Upper lobe of right lung (tissue), 1 donor: ENCODE data around the gene RAB3GAP1. TPM values are rescaled to one million over a fixed set of nuclear protein-coding genes. Genes with fewer than 3 reads are reported as not detected.

Experiments
- ATAC-seq: fragments of 200-7000 bp; cut with Tn5 transposase; one replicate; pipeline ENCODE4 v1.9.1; 2020; ENCODE audit warnings: mild to moderate bottlenecking, moderate library complexity
- DNase-seq: peaks from one replicate; pipeline ENCODE4 v3.0.0-alpha.2; 2020
- H3K27ac ChIP-seq: fragments of 200-600 bp; one replicate; pipeline ENCODE4 v1.8.0; 2022
- H3K27me3 ChIP-seq: fragments of 200-600 bp; one replicate; pipeline ENCODE4 v1.8.0; 2022; ENCODE audit warnings: mild to moderate bottlenecking
- H3K36me3 ChIP-seq: fragments of 200-600 bp; one replicate; pipeline ENCODE4 v1.8.0; 2022
- H3K4me1 ChIP-seq: fragments of 200-600 bp; one replicate; pipeline ENCODE4 v1.8.0; 2022
- H3K4me3 ChIP-seq: fragments of 200-600 bp; one replicate; pipeline ENCODE4 v1.8.0; 2022; ENCODE audit warnings: mild to moderate bottlenecking
- H3K9me3 ChIP-seq: fragments of 200-600 bp; one replicate; pipeline ENCODE4 v1.8.0; 2022
- intact Hi-C: fragments of 100-400 bp; cut with DNase I; formaldehyde crosslinking; loops from one replicate; pipeline ENCODE4 v1.11.0; 2022
- total RNA-seq: library from RNA; stranded (reverse); fragmentation: NEBNext Ultra II Directional; extraction: Animal tissue kit (Norgen Biotek cat#: 25700); gene quantifications from one replicate; pipeline ENCODE4 v1.2.1, GENCODE V29; 2021
- TF ChIP-seq, protein P1 (sequence below): fragments of 200-600 bp; IDR thresholded peaks from one replicate; pipeline ENCODE4 v1.8.0; 2022; ENCODE audit warnings: antibody characterized with exemption
- donor health status: DM: no; HTN: yes; CAD: no; lungs with severe emphysema.

RAB3GAP1 gene
- total RNA-seq, 1 donor from 2014 or later: 47.8 TPM

DNA sequence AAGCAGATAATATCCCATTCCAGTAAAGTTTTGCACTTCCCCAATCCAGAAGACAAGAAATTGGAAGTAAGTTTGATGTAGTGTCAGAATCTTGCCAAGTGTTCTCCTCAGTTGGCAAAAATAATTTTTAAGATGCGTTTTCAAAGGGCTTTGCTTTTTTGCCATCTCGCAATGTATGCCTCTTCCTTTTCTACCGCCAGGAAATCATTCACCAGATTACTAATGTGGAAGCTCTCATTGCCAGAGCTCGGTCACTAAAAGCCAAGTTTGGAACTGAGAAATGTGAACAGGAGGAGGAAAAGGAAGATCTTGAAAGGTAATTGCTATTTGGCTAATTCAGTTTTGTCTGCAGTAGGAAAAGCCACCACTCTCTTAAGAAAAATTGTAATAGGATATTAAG lies 110.7 kb downstream of the RAB3GAP1 start:
- ATAC-seq: no peak

DNA sequence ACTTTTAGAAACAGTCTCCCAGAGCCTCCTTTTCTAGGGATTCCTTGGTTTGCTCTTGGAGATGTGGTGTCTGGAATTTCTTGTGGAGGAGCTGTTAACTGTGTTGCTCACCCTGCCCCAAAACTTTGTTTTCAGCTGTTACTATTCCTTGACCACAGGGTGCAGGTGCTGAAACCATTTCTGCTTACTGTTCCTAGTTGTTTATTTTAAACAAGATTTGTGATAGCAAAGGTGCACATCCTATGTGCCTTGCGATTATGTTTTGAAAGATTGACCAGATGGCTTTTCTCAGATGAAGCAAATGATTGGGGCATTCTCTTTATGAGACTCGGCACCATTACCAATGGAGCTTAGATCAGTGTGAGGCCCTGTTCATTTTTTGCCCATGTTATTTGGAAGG lies 111.2 kb downstream of the RAB3GAP1 start:
- H3K27me3 ChIP-seq: no peaks in the 10 kb centered on the region
- TF ChIP-seq, protein P1, sequence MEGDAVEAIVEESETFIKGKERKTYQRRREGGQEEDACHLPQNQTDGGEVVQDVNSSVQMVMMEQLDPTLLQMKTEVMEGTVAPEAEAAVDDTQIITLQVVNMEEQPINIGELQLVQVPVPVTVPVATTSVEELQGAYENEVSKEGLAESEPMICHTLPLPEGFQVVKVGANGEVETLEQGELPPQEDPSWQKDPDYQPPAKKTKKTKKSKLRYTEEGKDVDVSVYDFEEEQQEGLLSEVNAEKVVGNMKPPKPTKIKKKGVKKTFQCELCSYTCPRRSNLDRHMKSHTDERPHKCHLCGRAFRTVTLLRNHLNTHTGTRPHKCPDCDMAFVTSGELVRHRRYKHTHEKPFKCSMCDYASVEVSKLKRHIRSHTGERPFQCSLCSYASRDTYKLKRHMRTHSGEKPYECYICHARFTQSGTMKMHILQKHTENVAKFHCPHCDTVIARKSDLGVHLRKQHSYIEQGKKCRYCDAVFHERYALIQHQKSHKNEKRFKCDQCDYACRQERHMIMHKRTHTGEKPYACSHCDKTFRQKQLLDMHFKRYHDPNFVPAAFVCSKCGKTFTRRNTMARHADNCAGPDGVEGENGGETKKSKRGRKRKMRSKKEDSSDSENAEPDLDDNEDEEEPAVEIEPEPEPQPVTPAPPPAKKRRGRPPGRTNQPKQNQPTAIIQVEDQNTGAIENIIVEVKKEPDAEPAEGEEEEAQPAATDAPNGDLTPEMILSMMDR: no peak
- intact Hi-C loops: no loop called here
- no peak for ATAC-seq
- no peak overlapping the region for H3K4me3 ChIP-seq
- H3K36me3 ChIP-seq: peaks cover 70% of the 10 kb centered on the region
- no peak for DNase-seq
- no peak overlapping the region for H3K27ac ChIP-seq
- H3K4me1 ChIP-seq: no peaks in the 10 kb centered on the region
- H3K9me3 ChIP-seq: no peaks in the 10 kb centered on the region

More for the DNA sequence above, 110.7 kb downstream of the RAB3GAP1 start:
- Histone ChIP-seq H3K27me3 (no peaks in the 10 kb centered on the region), H3K4me3 (no peak overlapping the region), H3K4me1 (no peaks in the 10 kb centered on the region), H3K36me3 (peaks cover 70% of the 10 kb centered on the region), H3K27ac (no peak overlapping the region), H3K9me3 (no peaks in the 10 kb centered on the region)
- TF ChIP-seq, protein P1: no peak
- intact Hi-C loops: no loop called here
- DNase-seq: no peak

DNA sequence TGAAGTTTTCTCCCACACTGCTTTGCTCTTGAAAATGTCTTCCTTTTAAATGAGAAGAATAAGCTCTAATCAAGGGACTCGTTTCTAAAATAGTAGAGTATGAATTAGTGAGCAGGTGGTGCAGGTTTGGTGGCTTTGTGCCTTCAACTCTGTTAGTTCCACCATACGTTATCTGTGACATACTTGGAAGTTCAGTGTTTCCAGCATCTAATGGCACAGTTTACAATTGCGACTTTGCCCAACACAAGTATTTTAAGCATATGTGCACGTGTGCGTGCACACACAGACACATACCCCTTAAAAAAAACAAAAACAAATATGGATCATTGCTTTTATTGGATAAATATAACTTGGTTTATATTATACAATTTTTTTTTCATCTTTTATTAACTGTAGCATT lies 111.8 kb downstream of the RAB3GAP1 start:
- Histone ChIP-seq H3K4me3 (no peak overlapping the region), H3K36me3 (peaks cover 75% of the 10 kb centered on the region), H3K9me3 (no peaks in the 10 kb centered on the region), H3K27ac (no peak overlapping the region), H3K27me3 (no peaks in the 10 kb centered on the region), H3K4me1 (no peaks in the 10 kb centered on the region)
- intact Hi-C loops: no loop called here
- no peak for DNase-seq
- ATAC-seq: no peak
- TF ChIP-seq, protein P1: no peak

DNA sequence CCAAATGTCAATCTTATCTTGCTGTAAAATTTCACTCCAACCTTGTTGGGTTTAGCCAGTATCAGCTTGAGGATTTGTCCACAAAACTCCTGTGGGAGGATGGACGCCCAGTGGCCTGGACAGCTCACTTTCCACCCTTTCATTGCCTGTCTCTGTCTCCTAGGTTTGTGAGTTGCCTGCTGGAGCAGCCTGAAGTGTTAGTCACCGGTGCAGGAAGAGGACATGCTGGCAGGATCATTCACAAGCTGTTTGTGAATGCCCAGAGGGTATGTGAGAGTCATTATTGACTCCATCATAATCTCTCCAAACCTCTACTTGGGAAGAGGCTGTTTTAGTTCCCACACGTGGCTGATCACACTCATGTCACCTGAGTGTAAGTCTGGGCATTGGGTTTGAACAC lies 112.3 kb downstream of the RAB3GAP1 start:
- DNase-seq (no peak), ATAC-seq (no peak)
- intact Hi-C loops: no loop called here
- Histone ChIP-seq H3K4me1 (no peaks in the 10 kb centered on the region), H3K27ac (no peak overlapping the region), H3K27me3 (no peaks in the 10 kb centered on the region), H3K4me3 (no peak overlapping the region), H3K36me3 (peaks cover 75% of the 10 kb centered on the region), H3K9me3 (no peaks in the 10 kb centered on the region)
- TF ChIP-seq, protein P1: no peak

DNA sequence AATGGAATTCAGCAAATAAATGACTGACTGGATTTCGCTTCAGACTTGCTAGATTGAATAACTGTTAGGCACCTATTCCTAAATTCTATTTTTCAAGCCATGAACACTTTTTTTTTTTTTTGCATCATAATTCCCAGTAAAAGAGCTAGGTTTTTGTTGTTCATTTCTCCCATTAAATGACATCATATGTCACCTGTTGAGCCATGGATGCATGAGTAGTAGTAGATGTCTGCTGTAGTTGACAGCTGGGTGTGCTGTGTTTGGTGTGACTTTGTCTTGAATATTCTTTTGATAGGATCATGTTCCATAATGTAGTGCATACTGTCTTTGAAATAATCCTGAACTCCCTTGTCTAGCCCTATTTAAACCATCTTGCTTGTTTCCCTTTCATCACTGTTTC lies 115.2 kb downstream of the RAB3GAP1 start:
- intact Hi-C loops: no loop called here
- Histone ChIP-seq H3K4me3 (no peak overlapping the region), H3K36me3 (peaks cover 90% of the 10 kb centered on the region), H3K27ac (no peak overlapping the region), H3K27me3 (no peaks in the 10 kb centered on the region), H3K9me3 (no peaks in the 10 kb centered on the region), H3K4me1 (no peaks in the 10 kb centered on the region)
- DNase-seq (no peak), ATAC-seq (no peak)
- TF ChIP-seq, protein P1: no peak

DNA sequence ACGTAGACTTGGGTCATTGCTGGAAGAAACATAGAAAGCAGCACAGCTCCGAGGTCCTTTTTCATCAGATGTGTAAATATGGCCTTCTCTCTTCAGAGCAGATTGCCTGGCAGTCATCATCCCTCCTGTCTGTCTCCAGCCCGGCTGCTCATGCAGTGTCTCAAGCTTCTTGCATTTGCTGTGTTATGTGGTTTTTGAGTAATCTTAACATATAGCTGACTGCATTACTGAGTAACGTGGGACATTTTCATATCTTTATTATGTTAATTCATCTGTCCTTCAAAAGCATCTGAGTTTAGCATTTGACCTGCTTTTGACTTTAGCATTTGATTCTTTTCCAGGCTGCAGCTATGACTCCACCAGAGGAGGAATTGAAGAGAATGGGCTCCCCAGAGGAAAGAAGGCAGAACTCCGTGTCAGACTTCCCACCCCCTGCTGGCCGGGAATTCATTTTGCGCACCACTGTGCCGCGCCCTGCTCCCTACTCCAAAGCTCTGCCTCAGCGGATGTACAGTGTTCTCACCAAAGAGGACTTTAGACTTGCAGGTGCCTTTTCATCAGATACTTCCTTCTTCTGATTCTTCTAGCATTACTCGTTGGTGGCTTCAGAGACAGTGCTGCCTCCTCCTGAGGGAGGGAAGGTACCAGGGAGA lies 116.2 kb downstream of the RAB3GAP1 start:
- Histone ChIP-seq H3K9me3 (no peaks in the 10 kb centered on the region), H3K4me1 (no peaks in the 10 kb centered on the region), H3K27me3 (no peaks in the 10 kb centered on the region), H3K27ac (no peak overlapping the region), H3K4me3 (no peak overlapping the region), H3K36me3 (peaks cover 79% of the 10 kb centered on the region)
- TF ChIP-seq, protein P1: no peak
- intact Hi-C loops: no loop called here
- DNase-seq: no peak
- no peak for ATAC-seq
